Measurements from ENCODE around the gene ARSA.

DNA sequence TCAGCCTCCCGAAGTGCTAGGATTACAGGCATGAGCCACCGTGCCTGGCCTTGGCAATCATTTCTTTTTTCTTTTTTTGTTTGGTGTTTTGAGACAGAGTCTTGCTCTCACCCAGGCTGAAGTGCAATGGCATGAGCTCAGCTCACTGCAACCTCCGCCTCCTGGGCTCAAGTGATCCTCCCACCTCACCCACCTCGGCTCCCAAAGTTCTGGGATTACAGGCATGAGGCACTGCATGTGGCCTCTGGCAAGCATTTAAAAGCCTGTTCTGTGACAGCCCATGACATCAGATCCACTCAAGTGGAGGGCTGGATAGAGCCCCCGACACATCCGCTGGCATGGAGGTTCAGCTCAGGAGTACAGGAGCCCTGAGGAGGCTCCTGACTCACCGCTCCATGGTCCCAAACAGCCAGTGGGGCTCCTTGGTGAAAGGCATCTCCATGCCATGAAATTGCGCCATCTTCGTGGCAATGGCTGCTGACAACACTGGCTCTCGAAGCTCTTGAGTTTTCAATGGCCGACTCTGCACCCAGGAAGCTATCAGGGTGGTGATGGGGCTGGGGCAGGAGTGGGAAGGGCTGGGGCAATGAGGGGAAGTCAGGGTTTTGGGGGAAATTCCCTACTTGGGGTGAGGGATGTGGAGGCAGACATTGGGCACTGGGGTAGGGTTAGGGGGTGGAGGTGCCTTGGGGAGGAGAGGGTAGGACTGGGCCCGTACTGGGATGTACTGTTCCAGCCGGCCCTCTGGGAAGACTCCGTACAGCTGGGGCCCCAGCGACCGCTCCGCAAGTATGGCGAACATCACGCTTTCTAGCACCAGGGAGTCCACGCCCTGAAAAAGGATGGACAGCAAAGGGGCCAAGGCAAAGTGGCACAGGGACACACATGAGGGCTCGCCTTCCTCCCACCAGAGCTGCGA lies 46.7 kb downstream of the ARSA start:
- TF ChIP-seq, protein P1, sequence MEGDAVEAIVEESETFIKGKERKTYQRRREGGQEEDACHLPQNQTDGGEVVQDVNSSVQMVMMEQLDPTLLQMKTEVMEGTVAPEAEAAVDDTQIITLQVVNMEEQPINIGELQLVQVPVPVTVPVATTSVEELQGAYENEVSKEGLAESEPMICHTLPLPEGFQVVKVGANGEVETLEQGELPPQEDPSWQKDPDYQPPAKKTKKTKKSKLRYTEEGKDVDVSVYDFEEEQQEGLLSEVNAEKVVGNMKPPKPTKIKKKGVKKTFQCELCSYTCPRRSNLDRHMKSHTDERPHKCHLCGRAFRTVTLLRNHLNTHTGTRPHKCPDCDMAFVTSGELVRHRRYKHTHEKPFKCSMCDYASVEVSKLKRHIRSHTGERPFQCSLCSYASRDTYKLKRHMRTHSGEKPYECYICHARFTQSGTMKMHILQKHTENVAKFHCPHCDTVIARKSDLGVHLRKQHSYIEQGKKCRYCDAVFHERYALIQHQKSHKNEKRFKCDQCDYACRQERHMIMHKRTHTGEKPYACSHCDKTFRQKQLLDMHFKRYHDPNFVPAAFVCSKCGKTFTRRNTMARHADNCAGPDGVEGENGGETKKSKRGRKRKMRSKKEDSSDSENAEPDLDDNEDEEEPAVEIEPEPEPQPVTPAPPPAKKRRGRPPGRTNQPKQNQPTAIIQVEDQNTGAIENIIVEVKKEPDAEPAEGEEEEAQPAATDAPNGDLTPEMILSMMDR (IDR thresholded peaks at IDR 0.05): no peak
- no peak for TF ChIP-seq ZFX (IDR thresholded peaks at IDR 0.05; ENCODE audit: borderline replicate concordance)
